ENCODE measurements around the gene FCRL5. TPM values are rescaled to one million over a fixed set of nuclear protein-coding genes. Genes with fewer than 3 reads are reported as not detected.

The FCRL5 gene
- total RNA-seq, 1 donor, result under 0.01 TPM

DNA sequence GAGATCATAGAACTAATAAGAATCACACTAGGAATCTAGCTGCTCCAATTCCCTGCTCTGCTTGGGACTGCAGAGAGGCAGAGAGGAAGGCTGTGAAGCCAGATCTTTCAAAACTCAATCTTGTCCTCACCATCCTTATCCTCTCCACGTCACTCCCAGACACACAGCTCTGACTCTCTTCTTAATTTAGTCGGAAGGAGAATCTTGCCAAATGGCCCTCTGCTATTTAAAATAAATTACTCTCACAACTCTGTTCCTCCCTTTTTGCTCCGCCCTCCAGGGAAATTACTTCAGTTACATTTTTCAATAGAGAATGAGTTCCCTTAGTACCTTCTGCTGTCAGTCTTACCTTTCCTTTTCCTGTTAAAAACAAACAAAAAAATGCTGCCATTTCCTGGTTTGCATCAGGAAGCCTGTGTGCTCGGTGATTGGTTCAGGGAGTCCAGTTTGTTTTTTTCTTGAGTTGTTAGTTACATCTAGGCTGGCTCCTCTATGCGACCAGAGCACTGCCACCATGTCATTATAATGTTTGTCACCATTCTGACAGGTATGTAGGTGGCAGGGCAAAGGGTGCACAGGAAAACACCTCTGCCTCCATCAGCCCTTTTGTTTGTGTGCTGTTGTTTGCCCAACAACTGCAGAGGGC is 80.1 kb downstream of the FCRL5 start:
- Histone ChIP-seq H3K4me3 (ENCODE audit: insufficient read depth, low read length) (no peak overlapping the region), H3K36me3 (ENCODE audit: insufficient read depth, low read length) (no peaks in the 10 kb centered on the region), H2AFZ (ENCODE audit: low read length) (no peak overlapping the region), H3K79me2 (ENCODE audit: insufficient read depth, low read length) (no peaks in the 10 kb centered on the region), H3K27ac (ENCODE audit: low read depth, low read length) (no peak overlapping the region), H3K4me1 (ENCODE audit: insufficient read depth, low read length) (no peaks in the 10 kb centered on the region), H3K27me3 (ENCODE audit: insufficient read depth, low read length) (no peaks in the 10 kb centered on the region), H3K4me2 (ENCODE audit: insufficient read depth, low read length) (no peak overlapping the region), H4K20me1 (ENCODE audit: insufficient read depth, low read length) (no peaks in the 10 kb centered on the region), H3K9me3 (ENCODE audit: low read depth, low read length) (no peaks in the 10 kb centered on the region)
- TF ChIP-seq, protein P1, sequence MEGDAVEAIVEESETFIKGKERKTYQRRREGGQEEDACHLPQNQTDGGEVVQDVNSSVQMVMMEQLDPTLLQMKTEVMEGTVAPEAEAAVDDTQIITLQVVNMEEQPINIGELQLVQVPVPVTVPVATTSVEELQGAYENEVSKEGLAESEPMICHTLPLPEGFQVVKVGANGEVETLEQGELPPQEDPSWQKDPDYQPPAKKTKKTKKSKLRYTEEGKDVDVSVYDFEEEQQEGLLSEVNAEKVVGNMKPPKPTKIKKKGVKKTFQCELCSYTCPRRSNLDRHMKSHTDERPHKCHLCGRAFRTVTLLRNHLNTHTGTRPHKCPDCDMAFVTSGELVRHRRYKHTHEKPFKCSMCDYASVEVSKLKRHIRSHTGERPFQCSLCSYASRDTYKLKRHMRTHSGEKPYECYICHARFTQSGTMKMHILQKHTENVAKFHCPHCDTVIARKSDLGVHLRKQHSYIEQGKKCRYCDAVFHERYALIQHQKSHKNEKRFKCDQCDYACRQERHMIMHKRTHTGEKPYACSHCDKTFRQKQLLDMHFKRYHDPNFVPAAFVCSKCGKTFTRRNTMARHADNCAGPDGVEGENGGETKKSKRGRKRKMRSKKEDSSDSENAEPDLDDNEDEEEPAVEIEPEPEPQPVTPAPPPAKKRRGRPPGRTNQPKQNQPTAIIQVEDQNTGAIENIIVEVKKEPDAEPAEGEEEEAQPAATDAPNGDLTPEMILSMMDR (IDR thresholded peaks at IDR 0.05; ENCODE audit: extremely low read depth, low read depth, low read length), result no peak
- DNase-seq (ENCODE audit: insufficient read length, low spot score, missing footprints), result no peak

DNA sequence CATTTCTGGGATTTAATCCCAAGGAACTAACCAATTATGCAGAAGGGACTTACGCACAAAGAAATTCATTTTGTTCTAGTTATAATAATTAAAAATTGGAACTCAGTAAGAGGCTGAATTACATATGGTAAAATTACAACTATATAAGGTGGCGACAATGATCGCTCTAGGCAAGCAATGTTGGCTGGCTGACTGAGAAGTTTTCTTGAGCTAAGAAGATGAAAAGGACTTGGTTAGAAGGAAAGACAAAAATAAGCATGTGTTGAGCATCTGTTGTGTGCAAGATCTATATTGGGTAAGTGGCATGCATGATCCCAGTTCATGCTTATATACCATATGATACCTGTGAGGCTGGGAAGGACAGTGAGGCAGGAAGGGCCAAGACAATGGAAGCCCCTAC is 80.8 kb downstream of the FCRL5 start:
- TF ChIP-seq, protein P1 (IDR thresholded peaks at IDR 0.05; ENCODE audit: extremely low read depth, low read depth, low read length), result no peak

DNA sequence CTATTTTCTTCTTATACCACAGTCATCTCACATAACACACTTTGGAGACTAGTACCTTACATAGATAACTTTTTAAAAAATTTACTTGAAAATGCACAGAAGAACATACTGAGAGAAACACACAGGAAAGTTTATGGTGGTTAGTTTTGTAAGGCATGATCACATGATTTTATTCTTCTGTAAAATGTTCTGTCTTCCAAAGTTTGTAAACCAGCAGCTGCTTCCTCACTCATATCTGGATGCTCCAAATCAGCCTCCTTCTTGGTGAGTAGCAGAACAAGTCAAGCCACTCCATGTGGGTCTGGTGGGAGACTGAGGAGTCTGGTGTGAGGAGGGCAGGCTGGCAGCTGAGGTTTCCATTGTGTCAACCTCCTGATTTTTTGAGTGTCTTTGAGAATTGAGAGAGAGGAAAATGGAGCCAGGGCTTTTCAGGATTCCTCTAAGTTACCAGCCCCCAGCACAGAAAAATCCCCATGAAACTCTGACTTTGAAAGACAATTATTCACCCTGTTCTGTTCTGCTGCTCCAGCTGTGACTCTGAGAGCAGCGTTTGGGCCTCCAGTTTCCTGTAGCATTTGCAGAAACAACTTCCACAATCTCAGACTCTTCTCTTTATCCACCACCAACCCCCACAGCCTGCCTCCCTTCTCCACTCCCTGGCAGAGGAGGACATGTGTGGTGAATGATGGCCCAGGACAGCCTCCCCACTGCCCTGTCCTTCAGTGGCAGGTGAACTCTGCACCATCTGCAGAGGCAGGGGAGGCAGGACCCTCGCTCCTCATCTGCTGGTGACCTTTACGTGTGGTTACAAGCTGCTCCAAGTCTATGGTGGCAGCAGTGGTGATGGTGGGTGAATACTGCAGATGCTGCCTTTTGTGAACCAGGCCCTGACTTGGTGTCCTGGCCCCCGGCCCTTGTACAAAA is 82.3 kb downstream of the FCRL5 start:
- H3K36me3 ChIP-seq (ENCODE audit: insufficient read depth, low read length), result no peaks in the 10 kb centered on the region
- H3K4me2 ChIP-seq (ENCODE audit: insufficient read depth, low read length), result no peak overlapping the region
- H4K20me1 ChIP-seq (ENCODE audit: insufficient read depth, low read length), result no peaks in the 10 kb centered on the region
- no peaks in the 10 kb centered on the region for H3K4me1 ChIP-seq (ENCODE audit: insufficient read depth, low read length)
- H3K79me2 ChIP-seq (ENCODE audit: insufficient read depth, low read length), result no peaks in the 10 kb centered on the region
- DNase-seq (ENCODE audit: insufficient read length, low spot score, missing footprints), result no peak
- TF ChIP-seq, protein P1 (IDR thresholded peaks at IDR 0.05; ENCODE audit: extremely low read depth, low read depth, low read length), result no peak
- no peaks in the 10 kb centered on the region for H3K9me3 ChIP-seq (ENCODE audit: low read depth, low read length)
- H3K27me3 ChIP-seq (ENCODE audit: insufficient read depth, low read length), result no peaks in the 10 kb centered on the region
- H2AFZ ChIP-seq (ENCODE audit: low read length), result no peak overlapping the region
- no peak overlapping the region for H3K27ac ChIP-seq (ENCODE audit: low read depth, low read length)
- H3K4me3 ChIP-seq (ENCODE audit: insufficient read depth, low read length), result no peak overlapping the region

More for the DNA sequence above, 80.8 kb downstream of the FCRL5 start:
- H3K4me3 ChIP-seq (ENCODE audit: insufficient read depth, low read length), result no peak overlapping the region
- H3K4me2 ChIP-seq (ENCODE audit: insufficient read depth, low read length), result no peak overlapping the region
- H3K36me3 ChIP-seq (ENCODE audit: insufficient read depth, low read length), result no peaks in the 10 kb centered on the region
- no peak overlapping the region for H3K27ac ChIP-seq (ENCODE audit: low read depth, low read length)
- no peak for DNase-seq (ENCODE audit: insufficient read length, low spot score, missing footprints)
- H3K4me1 ChIP-seq (ENCODE audit: insufficient read depth, low read length), result no peaks in the 10 kb centered on the region
- no peaks in the 10 kb centered on the region for H3K27me3 ChIP-seq (ENCODE audit: insufficient read depth, low read length)
- no peaks in the 10 kb centered on the region for H4K20me1 ChIP-seq (ENCODE audit: insufficient read depth, low read length)
- no peaks in the 10 kb centered on the region for H3K79me2 ChIP-seq (ENCODE audit: insufficient read depth, low read length)
- H3K9me3 ChIP-seq (ENCODE audit: low read depth, low read length), result no peaks in the 10 kb centered on the region
- H2AFZ ChIP-seq (ENCODE audit: low read length), result no peak overlapping the region

DNA sequence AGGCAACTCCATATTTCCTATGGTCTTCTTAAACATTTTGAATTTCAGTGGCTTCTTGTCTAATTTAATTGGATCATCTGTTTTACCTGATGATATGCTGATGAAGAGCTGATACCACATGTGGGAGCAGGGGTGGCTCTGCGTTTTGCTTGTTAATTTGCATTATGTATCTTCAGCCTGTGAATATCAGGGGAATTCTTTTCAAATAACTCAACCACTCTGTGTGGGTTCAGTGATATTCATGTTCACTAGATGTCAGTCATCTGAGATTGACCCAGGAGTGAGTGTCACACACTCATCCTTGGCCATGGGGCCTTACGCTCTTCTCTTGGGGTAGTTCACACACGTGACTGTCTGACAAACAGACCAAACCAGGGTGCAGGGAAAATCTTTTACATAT is 83.0 kb downstream of the FCRL5 start:
- no peak for DNase-seq (ENCODE audit: insufficient read length, low spot score, missing footprints)
- TF ChIP-seq, protein P1 (IDR thresholded peaks at IDR 0.05; ENCODE audit: extremely low read depth, low read depth, low read length), result no peak
- Histone ChIP-seq H3K79me2 (ENCODE audit: insufficient read depth, low read length) (no peaks in the 10 kb centered on the region), H3K4me3 (ENCODE audit: insufficient read depth, low read length) (no peak overlapping the region), H2AFZ (ENCODE audit: low read length) (no peak overlapping the region), H4K20me1 (ENCODE audit: insufficient read depth, low read length) (no peaks in the 10 kb centered on the region), H3K27ac (ENCODE audit: low read depth, low read length) (no peak overlapping the region), H3K27me3 (ENCODE audit: insufficient read depth, low read length) (no peaks in the 10 kb centered on the region), H3K36me3 (ENCODE audit: insufficient read depth, low read length) (no peaks in the 10 kb centered on the region), H3K4me1 (ENCODE audit: insufficient read depth, low read length) (no peaks in the 10 kb centered on the region), H3K9me3 (ENCODE audit: low read depth, low read length) (no peaks in the 10 kb centered on the region), H3K4me2 (ENCODE audit: insufficient read depth, low read length) (no peak overlapping the region)
